H1 (cell line): ENCODE results near the gene TSGA10IP. TPM values are rescaled to one million over a fixed set of nuclear protein-coding genes. Genes with fewer than 3 reads are reported as not detected.

Experiments
- CTCF ChIA-PET: fragments of 300-600 bp; sonication (Branson Sonifier 250); formaldehyde crosslinking; loops from one replicate; lab custom pipeline; 2021; ENCODE audit not compliant: partially characterized antibody; lab: Charles Lee
- POLR2A ChIA-PET: fragments of 300-600 bp; sonication (Branson Sonifier 250); formaldehyde crosslinking; loops from one replicate; lab custom pipeline; 2021; ENCODE audit warnings: inconsistent platforms; ENCODE audit not compliant: partially characterized antibody; lab: Charles Lee
- DNase-seq, 2 experiments: peaks; one replicate each; pipeline versions ENCODE4 v3.0.0 to v3.0.0-alpha.2; 2010 to 2022; ENCODE audit warnings: low spot score in 2 of 2, low read depth in 1 of 2, mixed read lengths in 1 of 2
- FAIRE-seq: peaks from 2 replicates; lab custom pipeline; 2011; peaks lifted over from hg19 to GRCh38; lab: Jason Lieb, UNC
- H2AFZ ChIP-seq: 2 replicates; pipeline ENCODE4 v1.8.1; 2012; ENCODE audit warnings: low read length, inconsistent platforms
- H2AK5ac ChIP-seq: 2 replicates; pipeline ENCODE4 v1.6.1; 2013; ENCODE audit warnings: low read depth, low read length
- H2BK120ac ChIP-seq: replicated peaks from 2 replicates; pipeline ENCODE3; 2013; ENCODE audit warnings: low read depth, low read length, inconsistent platforms
- H2BK12ac ChIP-seq: 2 replicates; pipeline ENCODE4 v1.6.1; 2013; ENCODE audit warnings: low read depth, low read length
- H2BK15ac ChIP-seq: 2 replicates; pipeline ENCODE4 v1.6.1; 2013; ENCODE audit warnings: low read length
- H2BK20ac ChIP-seq: 2 replicates; pipeline ENCODE4 v1.6.1; 2013; ENCODE audit warnings: low read length
- H2BK5ac ChIP-seq: 2 replicates; pipeline ENCODE4 v1.6.1; 2013; ENCODE audit warnings: low read depth, low read length
- H3K14ac ChIP-seq: 2 replicates; pipeline ENCODE4 v1.6.1; 2013; ENCODE audit warnings: inconsistent platforms; ENCODE audit not compliant: insufficient read length
- H3K18ac ChIP-seq: 2 replicates; pipeline ENCODE4 v1.6.1; 2013; ENCODE audit warnings: low read length; ENCODE audit errors: extremely low read depth
- H3K23ac ChIP-seq: 2 replicates; pipeline ENCODE4 v1.6.1; 2013; ENCODE audit warnings: inconsistent platforms; ENCODE audit not compliant: insufficient read length
- H3K23me2 ChIP-seq: 2 replicates; pipeline ENCODE4 v1.6.1; 2013; ENCODE audit warnings: low read depth, low read length
- H3K27ac ChIP-seq: 2 replicates; pipeline ENCODE4 v1.6.1; 2011; ENCODE audit warnings: low read depth, low read length, inconsistent platforms
- H3K27me3 ChIP-seq, 4 experiments: replicated peaks in 1 of 4; 1 replicate in 1 of 4; 2 replicates in 3 of 4; pipeline versions ENCODE4 v1.6.1 to v1.8.1; 2011 to 2013; ENCODE audit warnings: low read length in 3 of 4, mild to moderate bottlenecking in 3 of 4, inconsistent platforms in 2 of 4, mixed read lengths in 2 of 4, moderate library complexity in 1 of 4; ENCODE audit not compliant: control insufficient read depth in 3 of 4, insufficient read depth in 3 of 4; ENCODE audit errors: extremely low read depth in 1 of 4
- H3K36me3 ChIP-seq, 4 experiments: 2 replicates each; pipeline versions ENCODE4 v1.6.1 to v1.8.1; 2011 to 2013; ENCODE audit warnings: mild to moderate bottlenecking in 4 of 4, low read length in 3 of 4, moderate library complexity in 2 of 4, control low read depth in 1 of 4, inconsistent platforms in 1 of 4; ENCODE audit not compliant: insufficient read depth in 4 of 4, control insufficient read depth in 2 of 4
- H3K4ac ChIP-seq: replicated peaks from 2 replicates; pipeline ENCODE3; 2013; ENCODE audit warnings: low read length, low read depth, mixed read lengths, inconsistent platforms; ENCODE audit not compliant: insufficient read length
- H3K4me1 ChIP-seq, 4 experiments: replicated peaks in 1 of 4; 1 replicate in 1 of 4; 2 replicates in 3 of 4; pipeline versions ENCODE4 v1.6.1 to v1.8.1; 2011 to 2013; ENCODE audit warnings: low read length in 3 of 4, inconsistent platforms in 2 of 4, mixed read lengths in 1 of 4; ENCODE audit not compliant: insufficient read depth in 4 of 4, control insufficient read depth in 3 of 4
- H3K4me2 ChIP-seq, 2 experiments: 2 replicates each; pipeline versions ENCODE4 v1.6.1 to v1.8.1; 2011 to 2013; ENCODE audit warnings: low read depth in 2 of 2, low read length in 2 of 2, control low read depth in 1 of 2, inconsistent platforms in 1 of 2, mild to moderate bottlenecking in 1 of 2; ENCODE audit not compliant: insufficient read depth in 1 of 2
- H3K4me3 ChIP-seq, 4 experiments: fragments of 200-600, 300-600 bp in 1 of 4; sonication (generic), shearing (Covaris generic), sonication (Bioruptor Twin) in 1 of 4; 2 replicates each; pipeline versions ENCODE4 v1.5.1 to v1.8.1; 2011 to 2016; ENCODE audit warnings: low read length in 4 of 4, low read depth in 3 of 4, control low read depth in 2 of 4, inconsistent platforms in 2 of 4, mild to moderate bottlenecking in 2 of 4, mixed read lengths in 1 of 4, moderate library complexity in 1 of 4; ENCODE audit not compliant: insufficient read depth in 2 of 4; ENCODE audit errors: extremely low read depth in 1 of 4
- H3K56ac ChIP-seq: replicated peaks from 2 replicates; pipeline ENCODE3; 2013; ENCODE audit warnings: low read depth, mild to moderate bottlenecking, mixed read lengths, low read length, inconsistent platforms; ENCODE audit not compliant: insufficient read length
- H3K79me1 ChIP-seq: 2 replicates; pipeline ENCODE4 v1.6.1; 2013; ENCODE audit warnings: low read depth, low read length, control low read depth
- H3K79me2 ChIP-seq, 2 experiments: 2 replicates each; pipeline versions ENCODE4 v1.6.1 to v1.8.1; 2012 to 2013; ENCODE audit warnings: low read length in 2 of 2, mild to moderate bottlenecking in 2 of 2, inconsistent platforms in 1 of 2; ENCODE audit not compliant: insufficient read depth in 2 of 2, control insufficient read depth in 1 of 2
- H3K9ac ChIP-seq, 4 experiments: replicated peaks in 1 of 4; 1 replicate in 1 of 4; 2 replicates in 3 of 4; pipeline versions ENCODE4 v1.6.1 to v1.8.1; 2011 to 2013; ENCODE audit warnings: low read depth in 3 of 4, low read length in 3 of 4, control low read depth in 2 of 4, mild to moderate bottlenecking in 2 of 4, moderate library complexity in 2 of 4, inconsistent platforms in 1 of 4; ENCODE audit errors: extremely low read depth in 1 of 4
- H3K9me3 ChIP-seq, 2 experiments: 2 replicates each; pipeline versions ENCODE4 v1.6.1 to v1.8.1; 2012 to 2013; ENCODE audit warnings: mild to moderate bottlenecking in 2 of 2, moderate library complexity in 2 of 2, control low read depth in 1 of 2, inconsistent platforms in 1 of 2, low read depth in 1 of 2, low read length in 1 of 2, mixed read lengths in 1 of 2; ENCODE audit not compliant: insufficient read depth in 2 of 2
- H4K20me1 ChIP-seq, 2 experiments: replicated peaks in 1 of 2; 2 replicates each; pipeline versions ENCODE3 to v1.8.1; 2011 to 2013; ENCODE audit warnings: inconsistent platforms in 2 of 2, low read length in 2 of 2, mild to moderate bottlenecking in 1 of 2; ENCODE audit not compliant: insufficient read depth in 2 of 2, control insufficient read depth in 1 of 2
- H4K5ac ChIP-seq: 2 replicates; pipeline ENCODE4 v1.6.1; 2013; ENCODE audit warnings: low read length, low read depth, mixed read lengths, inconsistent platforms; ENCODE audit not compliant: insufficient read length
- H4K8ac ChIP-seq: 2 replicates; pipeline ENCODE4 v1.8.0; 2013; ENCODE audit warnings: mild to moderate bottlenecking, moderate library complexity, low read length, inconsistent platforms; ENCODE audit not compliant: insufficient read depth; ENCODE audit errors: extremely low read depth
- H4K91ac ChIP-seq: replicated peaks from 2 replicates; pipeline ENCODE3; 2013; ENCODE audit warnings: low read length, mixed read lengths, inconsistent platforms; ENCODE audit not compliant: insufficient read length
- CBX5 ChIP-seq: fragments of 300-800, 300-1000 bp; sonication (generic); IDR thresholded peaks from 2 replicates; pipeline ENCODE4 v1.7.1; 2016; ENCODE audit warnings: antibody characterized with exemption, low read length, low read depth
- CBX8 ChIP-seq: fragments of 300-800, 300-1000 bp; sonication (generic); IDR thresholded peaks from 2 replicates; pipeline ENCODE4 v1.7.1; 2016; ENCODE audit warnings: low read depth, low read length, borderline replicate concordance
- CTBP2 ChIP-seq: IDR thresholded peaks from 2 replicates; pipeline ENCODE4 v1.7.0; 2011; ENCODE audit warnings: borderline replicate concordance, mild to moderate bottlenecking, moderate library complexity, mixed read lengths, low read length; ENCODE audit not compliant: insufficient read depth, insufficient read length
- KDM1A ChIP-seq: fragments of 200-600, 300-600 bp; sonication (generic); IDR thresholded peaks from 2 replicates; pipeline ENCODE4 v1.7.1; 2016; ENCODE audit warnings: mild to moderate bottlenecking, low read length, borderline replicate concordance
- RFX5 ChIP-seq: IDR thresholded peaks from 2 replicates; pipeline ENCODE4 v1.6.1; 2011; ENCODE audit warnings: low read depth, low read length, improper control_type of control experiment, borderline replicate concordance
- RXRA ChIP-seq: IDR thresholded peaks from 2 replicates; pipeline ENCODE4 v1.6.1; 2011; ENCODE audit warnings: low read depth, mild to moderate bottlenecking, low read length, moderate library complexity; ENCODE audit not compliant: insufficient read depth
- SIRT6 ChIP-seq: IDR thresholded peaks from one replicate; pipeline ENCODE4 v1.7.1; 2012; ENCODE audit warnings: low read length, inconsistent platforms
- SIX5 ChIP-seq: IDR thresholded peaks from 2 replicates; pipeline ENCODE4 v1.6.1; 2011; ENCODE audit warnings: mild to moderate bottlenecking, low read depth, low read length
- SP1 ChIP-seq: IDR thresholded peaks from 2 replicates; pipeline ENCODE4 v1.6.1; 2011; ENCODE audit warnings: low read depth, low read length
- WGBS, 2 experiments: shearing (Covaris generic) in 1 of 2; methylation state at CpG; one replicate each; pipeline versions ENCODE4 v1.1.6 to v1.1.7; 2013 to 2015; ENCODE audit warnings: low lambda C conversion rate in 2 of 2, mixed read lengths in 2 of 2, inconsistent platforms in 1 of 2, low coverage in 1 of 2, missing lambda C conversion rate in 1 of 2; ENCODE audit not compliant: insufficient replicate concordance in 2 of 2, insufficient coverage in 1 of 2, insufficient read length in 1 of 2; ENCODE audit errors: extremely low coverage in 1 of 2, missing lambda C conversion rate in 1 of 2; 5-methylcytosine and 5-hydroxymethylcytosine counted together
- polyA plus RNA-seq, 7 experiments: library from polyadenylated mRNA; depleted of rRNA in 3 of 7; stranded (reverse) in 5 of 7; unstranded in 2 of 7; fragments of >200 nt in 5 of 7; fragments of 200-250 nt in 2 of 7; gene quantifications; 1 replicate in 5 of 7; 2 replicates in 1 of 7; 4 replicates in 1 of 7; pipeline versions ENCODE4 v1.2.1 to v1.2.3, GENCODE V29; 2011 to 2013; ENCODE audit warnings: missing spikeins in 2 of 7, mixed read lengths in 2 of 7
- total RNA-seq: library from RNA; stranded (reverse); fragmentation: NEBNext Ultra II Directional; extraction: Animal tissue kit (Norgen Biotek cat#: 25700); gene quantifications from 2 replicates; pipeline ENCODE4 v1.2.1, GENCODE V29; 2021
- TF ChIP-seq, protein P1 (sequence below): IDR thresholded peaks from 2 replicates; pipeline ENCODE4 v1.6.1; 2012; ENCODE audit warnings: inconsistent platforms
- TF ChIP-seq, protein P2 (sequence below): IDR thresholded peaks from 2 replicates; pipeline ENCODE4 v1.6.1; 2012; ENCODE audit warnings: low read length, inconsistent platforms

TSGA10IP gene
- total and polyA plus RNA-seq, 2 of the 8 experiments (the other 6 are each of a cell fraction or from before 2014, with no cell fraction given) = 1.9 to 6.0 TPM

DNA sequence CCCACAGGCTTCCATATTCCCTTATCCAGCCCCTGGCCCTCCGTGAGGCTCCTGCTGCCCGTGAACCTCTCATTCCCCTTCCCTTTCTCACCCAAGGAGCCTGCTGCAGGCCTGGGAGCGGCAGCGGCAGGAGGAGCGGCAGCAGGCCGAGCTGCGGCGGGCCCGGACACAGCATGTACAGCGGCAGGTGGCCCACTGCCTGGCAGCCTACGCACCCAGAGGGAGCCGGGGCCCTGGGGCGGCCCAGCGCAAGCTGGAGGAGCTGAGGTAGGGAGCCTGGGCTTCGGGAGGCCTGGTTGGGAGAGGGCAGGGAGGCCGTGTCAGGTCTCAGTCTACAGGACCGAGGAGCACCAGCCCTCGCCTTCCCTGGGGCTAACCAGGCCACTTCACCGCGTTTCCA lies 8.2 kb downstream of the TSGA10IP start:
- Histone ChIP-seq H3K9me3 (no peaks in the 10 kb centered on the region), H3K27me3 (no peaks in the 10 kb centered on the region), H3K4ac (no peak overlapping the region), H2BK5ac (no peak overlapping the region), H4K5ac (no peak overlapping the region), H2BK15ac (no peak overlapping the region), H3K79me2 (no peaks in the 10 kb centered on the region), H2BK120ac (no peak overlapping the region), H2BK20ac (no peak overlapping the region), H3K79me1 (no peaks in the 10 kb centered on the region), H3K27ac (no peak overlapping the region), H3K18ac (no peak overlapping the region), H3K23me2 (no peaks in the 10 kb centered on the region), H4K20me1 (no peaks in the 10 kb centered on the region), H3K4me2 (no peak overlapping the region), H3K14ac (no peak overlapping the region), H4K91ac (no peak overlapping the region), H3K36me3 (no peaks in the 10 kb centered on the region), H3K4me1 (peaks cover 0 to 1% (median 0%) of the 10 kb centered on the region in 4 experiments; a peak in 2 of 7 replicates), H3K9ac (0 out of 7 replicates have a peak overlapping the region, but pooled peaks of 1 of the 4 experiments have one; percentile 22), H3K23ac (no peak overlapping the region), H3K4me3 (no peak overlapping the region), H2BK12ac (no peak overlapping the region), H4K8ac (no peak overlapping the region), H2AK5ac (no peak overlapping the region), H2AFZ (no peak overlapping the region), H3K56ac (no peak overlapping the region)
- no peak for TF ChIP-seq SP1
- no peak for TF ChIP-seq CBX5
- no peak for TF ChIP-seq SIX5
- TF ChIP-seq CTBP2 = no peak
- TF ChIP-seq, protein P1, sequence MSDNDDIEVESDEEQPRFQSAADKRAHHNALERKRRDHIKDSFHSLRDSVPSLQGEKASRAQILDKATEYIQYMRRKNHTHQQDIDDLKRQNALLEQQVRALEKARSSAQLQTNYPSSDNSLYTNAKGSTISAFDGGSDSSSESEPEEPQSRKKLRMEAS = no peak
- TF ChIP-seq CBX8 = no peak
- no peak for TF ChIP-seq RFX5
- no peak for TF ChIP-seq RXRA
- no peak for TF ChIP-seq KDM1A
- TF ChIP-seq SIRT6 = no peak
- TF ChIP-seq, protein P2, sequence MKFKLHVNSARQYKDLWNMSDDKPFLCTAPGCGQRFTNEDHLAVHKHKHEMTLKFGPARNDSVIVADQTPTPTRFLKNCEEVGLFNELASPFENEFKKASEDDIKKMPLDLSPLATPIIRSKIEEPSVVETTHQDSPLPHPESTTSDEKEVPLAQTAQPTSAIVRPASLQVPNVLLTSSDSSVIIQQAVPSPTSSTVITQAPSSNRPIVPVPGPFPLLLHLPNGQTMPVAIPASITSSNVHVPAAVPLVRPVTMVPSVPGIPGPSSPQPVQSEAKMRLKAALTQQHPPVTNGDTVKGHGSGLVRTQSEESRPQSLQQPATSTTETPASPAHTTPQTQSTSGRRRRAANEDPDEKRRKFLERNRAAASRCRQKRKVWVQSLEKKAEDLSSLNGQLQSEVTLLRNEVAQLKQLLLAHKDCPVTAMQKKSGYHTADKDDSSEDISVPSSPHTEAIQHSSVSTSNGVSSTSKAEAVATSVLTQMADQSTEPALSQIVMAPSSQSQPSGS = no peak
- no peak for DNase-seq
- no peak for FAIRE-seq
- POLR2A ChIA-PET = interaction anchor here (1.4 kb wide), 1 partner anchor 8 kb away, joined by 3 read pairs; the partner anchor contains the start of gene SART1
- CTCF ChIA-PET = interaction anchor here (0.6 to 1.7 kb wide), 4 partner anchors 21 to 410 kb away, joined by 3 to 8 read pairs (median 5); no protein-coding TSS in a partner anchor
- WGBS, 2 experiments = 89% methylated on average over 19 of the region's 20 CpGs; no CpG with 5 or more reads in 1 of the 2 experiments
